ENCODE measurements around the gene FMNL1.

Gene FMNL1

DNA sequence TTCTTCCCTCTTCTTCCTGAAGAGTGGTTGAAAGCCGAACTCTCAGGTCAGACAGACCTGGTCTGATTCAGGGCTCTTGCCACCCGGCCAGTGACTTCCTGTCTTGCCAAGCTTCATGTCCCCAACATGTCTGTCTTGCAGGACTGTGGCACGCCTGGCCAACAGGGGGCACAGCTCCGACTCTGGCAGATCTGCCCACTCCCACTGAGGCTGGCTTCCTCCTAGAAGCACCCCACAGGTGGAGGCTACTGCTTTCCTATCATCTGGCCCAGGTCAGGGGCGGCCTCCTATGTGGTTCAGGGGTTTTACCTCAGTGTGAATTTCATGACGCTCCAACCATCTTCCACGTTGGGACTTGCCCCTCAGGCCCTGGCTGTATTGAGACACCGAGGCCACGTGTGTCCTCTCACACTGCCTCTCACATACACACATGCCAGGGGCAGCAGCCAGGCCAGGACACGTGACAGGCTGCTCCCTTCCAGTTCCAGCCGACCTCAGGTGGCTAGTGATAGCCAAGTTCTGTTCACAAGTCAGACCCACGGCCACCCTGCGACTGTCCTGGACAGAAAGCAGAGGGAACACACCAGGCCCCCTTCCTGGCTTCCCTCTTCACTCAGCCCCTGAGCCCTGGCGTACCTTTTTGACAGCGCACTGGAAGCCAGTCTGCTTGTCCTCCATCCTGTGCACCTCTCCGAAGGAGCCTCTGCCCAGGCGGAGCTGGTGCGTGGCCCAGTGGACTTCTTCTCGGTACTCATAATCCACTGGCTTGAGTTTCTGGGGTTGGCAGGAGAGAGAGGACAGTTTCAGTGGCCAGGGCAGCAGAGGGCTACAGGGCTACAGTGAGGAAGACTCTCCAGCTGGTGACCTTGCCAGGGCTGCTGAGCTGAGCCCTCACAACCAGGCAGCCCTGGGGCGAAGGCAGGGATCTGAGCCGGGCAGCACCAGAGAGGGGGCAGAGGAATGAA, 62.8 kb downstream of the FMNL1 start:
- DNase-seq: no peak

- DNase-seq: no peak
Observed at GRCh38 chr17:45286286-45286685, 64.6 kb downstream of the FMNL1 start.

DNA sequence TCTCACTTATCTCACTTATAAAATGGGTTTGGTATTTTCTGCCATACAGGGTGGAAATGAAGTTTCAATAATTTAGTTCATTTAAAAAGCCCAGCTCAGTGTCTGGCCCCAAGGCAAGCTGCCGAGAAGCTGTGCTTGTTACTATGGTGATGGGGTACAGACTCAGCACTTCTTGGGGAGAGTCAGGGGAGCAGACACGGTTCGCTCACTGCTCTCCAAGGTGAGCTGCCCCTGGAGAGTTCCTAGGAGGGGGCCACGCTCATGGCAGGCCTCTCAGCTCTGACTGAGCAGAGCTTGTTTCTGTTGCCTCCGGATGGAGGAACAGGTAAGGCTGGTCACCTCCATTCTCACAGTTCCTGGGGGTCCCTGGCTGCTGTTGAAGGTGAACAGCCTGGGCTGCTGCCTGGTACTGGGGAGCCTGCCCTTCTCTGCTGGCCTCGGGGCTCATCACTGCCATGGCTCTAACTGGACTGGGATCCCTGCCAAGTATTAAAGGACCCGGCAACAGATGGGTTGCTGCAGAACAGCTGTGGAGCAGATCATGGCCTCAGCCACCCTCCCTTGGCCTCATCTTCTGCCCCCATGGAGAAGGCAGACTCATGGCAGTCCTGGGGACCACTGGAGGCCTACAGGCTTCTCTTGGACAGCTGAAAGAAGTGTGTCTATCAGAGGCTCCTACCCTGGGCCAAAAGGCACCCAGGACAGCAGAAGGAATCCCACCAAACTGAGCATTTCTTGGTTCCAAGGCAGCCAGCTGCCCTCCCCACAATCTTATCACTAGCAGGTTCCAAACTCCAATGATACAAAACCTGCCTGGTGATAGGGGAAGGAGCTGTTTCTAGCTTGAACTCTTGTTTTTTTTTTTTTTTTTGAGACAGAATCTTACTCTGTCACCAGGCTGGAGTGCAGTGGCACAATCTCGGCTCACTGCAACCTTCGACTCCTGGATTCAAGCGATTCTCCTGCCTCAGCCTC, 66.1 kb downstream of the FMNL1 start:
- peak; percentile 69 for DNase-seq

DNA sequence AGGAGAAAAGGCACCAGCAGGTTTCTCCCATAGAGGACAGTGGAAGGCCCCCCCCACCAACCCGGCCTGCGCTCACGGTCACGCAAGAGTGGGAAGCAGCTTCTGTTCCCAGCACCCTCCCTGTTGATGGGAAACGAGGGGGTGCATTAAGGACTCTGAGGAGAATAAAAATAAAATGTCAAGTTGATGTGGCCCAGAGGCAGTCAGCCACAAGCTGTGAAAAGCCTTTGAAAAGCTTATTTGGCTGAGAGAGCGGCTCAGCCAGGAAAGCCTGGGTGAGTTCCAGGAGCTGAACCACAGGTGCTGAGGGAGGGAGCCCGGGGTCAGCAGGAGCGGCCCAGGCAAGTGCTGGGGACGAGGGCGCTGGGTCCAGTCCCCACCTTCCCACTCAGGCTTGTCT, 67.1 kb downstream of the FMNL1 start:
- no peak for DNase-seq

- peak; percentile 60 for DNase-seq
Observed at GRCh38 chr17:45289301-45290268, 67.9 kb downstream of the FMNL1 start.

GRCh38 chr17:45290269-45290765, 68.6 kb downstream of the FMNL1 start:
- peak; percentile 51 for DNase-seq

- DNase-seq: no peak
Observed at GRCh38 chr17:45291171-45291805, 69.6 kb downstream of the FMNL1 start.

GRCh38 chr17:45292696-45293412, 71.2 kb downstream of the FMNL1 start:
- DNase-seq: peak; percentile 44

DNA sequence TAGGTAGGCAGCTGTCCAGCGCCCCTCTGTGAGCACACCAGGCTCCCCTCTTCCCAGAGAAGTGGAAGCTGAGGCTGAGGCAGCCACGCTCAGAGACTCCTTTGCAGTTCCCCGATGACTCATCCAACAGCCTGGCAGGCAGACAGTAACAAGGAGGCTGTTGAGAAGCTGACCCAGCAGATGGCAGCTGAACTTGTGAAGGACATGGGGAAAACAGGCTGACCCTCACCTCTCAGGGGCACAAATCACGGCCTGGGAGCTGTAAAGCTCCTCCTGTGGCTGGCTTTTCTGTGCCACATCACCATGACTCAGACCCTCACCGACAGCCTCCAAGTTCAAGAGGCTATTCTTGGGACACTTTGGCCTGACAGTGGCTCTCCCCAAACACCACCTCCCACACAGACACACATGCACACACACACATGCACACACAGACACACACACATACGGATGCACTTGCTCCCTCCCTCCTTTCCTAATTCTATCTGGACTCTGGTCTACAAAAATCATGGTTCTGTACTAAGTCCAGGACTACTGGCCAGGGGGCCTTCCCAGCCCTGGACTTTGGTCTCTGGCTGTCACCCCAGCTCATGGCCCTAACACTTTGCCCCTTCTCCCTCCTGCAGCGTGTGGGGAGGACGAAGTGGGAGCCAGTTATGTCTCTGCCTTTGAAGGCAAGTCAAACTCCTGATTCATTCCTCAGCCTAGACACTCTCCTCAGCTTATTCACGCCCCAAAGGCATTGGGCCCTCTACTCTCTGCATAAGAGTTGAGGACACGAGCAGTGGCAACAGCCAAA, 71.9 kb downstream of the FMNL1 start:
- peak; percentile 30 for DNase-seq

DNA sequence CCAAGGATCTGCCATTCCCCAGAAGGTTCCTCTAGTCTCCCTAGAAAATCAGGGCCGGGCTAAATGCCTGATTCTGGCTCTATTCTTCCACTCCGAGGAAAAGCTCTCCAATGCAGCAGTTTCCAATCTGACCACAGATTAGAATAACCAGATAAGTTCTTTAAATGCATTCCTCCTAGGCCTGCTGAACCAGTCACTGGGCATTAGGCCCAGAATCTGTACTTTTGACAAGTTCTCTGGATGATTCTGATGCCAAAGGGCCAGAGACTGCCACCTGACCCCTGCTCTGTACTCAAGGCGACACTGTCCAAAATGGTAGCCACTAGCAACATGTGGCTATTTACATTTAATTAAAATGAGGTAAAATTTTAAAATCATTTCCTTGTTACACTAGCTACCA, 72.8 kb downstream of the FMNL1 start:
- no peak for DNase-seq

DNA sequence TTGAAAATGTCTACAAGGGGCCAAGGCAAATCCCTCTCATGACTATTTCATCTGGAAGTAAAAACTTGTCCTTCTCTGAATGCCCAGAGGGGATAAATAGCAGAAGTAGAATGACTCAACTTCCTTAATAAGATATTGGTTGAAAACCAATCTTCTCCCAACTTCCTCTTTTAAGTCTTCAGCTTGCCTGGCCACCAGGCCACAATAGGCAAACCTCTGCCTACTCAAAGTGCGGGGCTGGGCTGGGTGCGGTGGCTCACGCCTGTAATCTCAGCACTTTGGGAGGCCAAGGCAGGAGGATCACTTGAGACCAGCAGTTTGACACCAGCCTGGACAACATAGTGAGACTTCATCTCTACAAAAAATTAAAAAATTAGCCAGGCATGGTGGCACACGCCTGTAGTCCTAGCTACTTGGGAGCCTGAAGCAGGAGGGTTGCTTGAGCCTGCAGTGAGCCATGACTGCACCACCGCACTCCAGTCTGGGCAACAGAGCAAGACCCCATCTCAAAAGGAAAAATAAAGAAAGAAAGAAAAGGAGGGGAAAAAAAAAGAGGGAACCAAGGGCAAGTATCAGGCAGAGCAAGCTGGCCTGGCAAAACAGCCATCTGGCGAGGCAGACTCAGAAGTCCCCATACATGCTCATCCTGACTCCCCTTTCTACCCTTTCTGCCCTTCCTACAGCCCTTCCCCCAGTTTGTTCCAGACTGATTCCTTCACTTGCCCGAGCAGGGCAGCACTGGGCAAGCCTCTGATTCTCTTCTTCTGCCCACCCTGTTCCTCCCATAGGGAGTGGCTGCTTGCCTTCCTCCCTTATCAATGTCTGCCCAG, 74.5 kb downstream of the FMNL1 start:
- DNase-seq: no peak

DNA sequence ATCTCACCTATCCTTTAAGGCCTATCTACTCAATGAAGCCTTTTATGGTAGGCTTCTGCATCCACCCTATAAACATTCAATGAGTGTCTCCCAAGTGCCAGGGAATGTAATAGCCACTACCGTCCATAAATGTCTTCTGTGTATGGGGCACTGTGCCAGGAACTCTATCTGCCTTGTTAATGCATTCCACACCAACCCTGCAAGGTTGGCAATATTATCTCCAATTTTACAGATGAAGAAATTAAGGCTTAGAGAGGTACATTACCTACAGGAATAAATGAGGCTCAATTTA, 75.1 kb downstream of the FMNL1 start:
- DNase-seq: no peak
